Left colon (tissue), 2 donors: ENCODE measurements around the gene ZNF429. TPM values are rescaled to one million over a fixed set of nuclear protein-coding genes. Genes with fewer than 3 reads are reported as not detected.

Experiments used
- total RNA-seq, 2 donors: library from RNA; stranded (reverse); fragmentation: NEBNext Ultra II Directional; extraction: Animal tissue kit (Norgen Biotek cat#: 25700); gene quantifications; one replicate each; pipeline ENCODE4 v1.2.1, GENCODE V29; 2021
- donor health status: DM: no; HTN: no; CAD: no.
- donor health status: DM: yes; HTN: yes; CAD: no.

The ZNF429 gene
- total RNA-seq, 2 donors from 2014 or later = 9.0 to 11.4 TPM

Other genes with a start within 250 kb of the ZNF429 start
- gene ZNF708, start 176.2 kb upstream of the ZNF429 start, total RNA-seq = 10 to 100 TPM in 1 of 2 donors, 1 to 10 TPM in 1; 9.2 to 10.1 TPM
- gene ZNF738, start 146.6 kb upstream of the ZNF429 start, total RNA-seq = 1 to 10 TPM; 4.1 to 5.3 TPM
- gene ZNF493, start 108.5 kb upstream of the ZNF429 start, total RNA-seq = 10 to 100 TPM; 16.1 to 20.2 TPM